Hepatocyte (in vitro differentiated cells): ENCODE data around the gene ADAMTS13.

Experiments
- CTCF ChIP-seq: fragments of 200-600 bp; sonication (generic); IDR thresholded peaks from 2 replicates; pipeline ENCODE4 v1.5.1; 2016; ENCODE audit warnings: antibody characterized with exemption, mild to moderate bottlenecking; ENCODE audit not compliant: poor library complexity
- EZH2 ChIP-seq: fragments of 200-600 bp; sonication (generic); IDR thresholded peaks from 2 replicates; pipeline ENCODE4 v1.6.1; 2016; ENCODE audit warnings: antibody characterized with exemption, mild to moderate bottlenecking, borderline replicate concordance

GRCh38 chr9:133387680-133388079 is 34.5 kb upstream of the ADAMTS13 start:
- no peak for TF ChIP-seq CTCF
- TF ChIP-seq EZH2 = no peak
